Prostate gland (tissue), 2 donors: Measurements from ENCODE around the gene LPIN1. TPM values are rescaled to one million over a fixed set of nuclear protein-coding genes. Genes with fewer than 3 reads are reported as not detected.
"Not testable (repeated sequence)": the region's sequence is repeated elsewhere in the genome, so short reads cannot be mapped to it uniquely, and the experiment has no call there.

Source experiments
- DNase-seq: peaks from one replicate; pipeline ENCODE4 v3.0.0-alpha.2; 2019; ENCODE audit warnings: low spot score
- H3K27ac ChIP-seq, 2 donors: fragments of 200-600 bp; sonication (generic); 2 replicates each; pipeline ENCODE4 v1.5.1; 2017 to 2019
- H3K27me3 ChIP-seq: fragments of 200-600 bp; sonication (generic); replicated peaks from 2 replicates; pipeline ENCODE4 v1.5.1; 2019; ENCODE audit not compliant: insufficient read depth
- H3K36me3 ChIP-seq, 2 donors: fragments of 200-600 bp; sonication (generic); 1 replicate in 1 of 2; 2 replicates in 1 of 2; pipeline versions ENCODE4 v1.5.1 to v1.8.1; 2017 to 2019
- H3K4me1 ChIP-seq: fragments of 200-600 bp; sonication (generic); replicated peaks from 2 replicates; pipeline ENCODE4 v1.5.1; 2019
- H3K4me3 ChIP-seq, 2 donors: fragments of 200-600 bp; sonication (generic); 2 replicates each; pipeline ENCODE4 v1.5.1; 2017 to 2019
- H3K9me3 ChIP-seq: fragments of 200-600 bp; sonication (generic); 2 replicates; pipeline ENCODE4 v1.5.1; 2017
- CTCF ChIP-seq, 4 experiments: fragments of 200-600 bp in 2 of 4; fragments of 450-650 bp in 2 of 4; sonication (generic) in 2 of 4; IDR thresholded peaks; 1 replicate in 3 of 4; 2 replicates in 1 of 4; pipeline ENCODE4 v1.5.1; 2016 to 2019; ENCODE audit warnings: antibody characterized with exemption in 4 of 4, mild to moderate bottlenecking in 2 of 4, moderate library complexity in 2 of 4
- POLR2A ChIP-seq: fragments of 450-650 bp; IDR thresholded peaks from one replicate; pipeline ENCODE4 v1.6.1; 2016; ENCODE audit warnings: antibody characterized with exemption, mild to moderate bottlenecking
- POLR2AphosphoS5 ChIP-seq: sonication (generic); formaldehyde crosslinking; IDR thresholded peaks from one replicate; pipeline ENCODE4 v1.6.1; 2017; ENCODE audit warnings: antibody characterized with exemption
- WGBS: methylation state at CpG from one replicate; pipeline ENCODE4 v1.1.5; 2018; 5-methylcytosine and 5-hydroxymethylcytosine counted together
- intact Hi-C: fragments of 100-400 bp; cut with DNase I; formaldehyde crosslinking; loops from one replicate; pipeline ENCODE4 v1.14.2; 2022
- total RNA-seq, 2 donors: library from RNA; depleted of rRNA; stranded (reverse); fragments of >200 nt; gene quantifications; one replicate each; pipeline ENCODE4 v1.1.0, GENCODE V29; 2016

LPIN1 gene
- total RNA-seq, 2 donors from 2014 or later: 18.2 to 57.1 TPM

DNA sequence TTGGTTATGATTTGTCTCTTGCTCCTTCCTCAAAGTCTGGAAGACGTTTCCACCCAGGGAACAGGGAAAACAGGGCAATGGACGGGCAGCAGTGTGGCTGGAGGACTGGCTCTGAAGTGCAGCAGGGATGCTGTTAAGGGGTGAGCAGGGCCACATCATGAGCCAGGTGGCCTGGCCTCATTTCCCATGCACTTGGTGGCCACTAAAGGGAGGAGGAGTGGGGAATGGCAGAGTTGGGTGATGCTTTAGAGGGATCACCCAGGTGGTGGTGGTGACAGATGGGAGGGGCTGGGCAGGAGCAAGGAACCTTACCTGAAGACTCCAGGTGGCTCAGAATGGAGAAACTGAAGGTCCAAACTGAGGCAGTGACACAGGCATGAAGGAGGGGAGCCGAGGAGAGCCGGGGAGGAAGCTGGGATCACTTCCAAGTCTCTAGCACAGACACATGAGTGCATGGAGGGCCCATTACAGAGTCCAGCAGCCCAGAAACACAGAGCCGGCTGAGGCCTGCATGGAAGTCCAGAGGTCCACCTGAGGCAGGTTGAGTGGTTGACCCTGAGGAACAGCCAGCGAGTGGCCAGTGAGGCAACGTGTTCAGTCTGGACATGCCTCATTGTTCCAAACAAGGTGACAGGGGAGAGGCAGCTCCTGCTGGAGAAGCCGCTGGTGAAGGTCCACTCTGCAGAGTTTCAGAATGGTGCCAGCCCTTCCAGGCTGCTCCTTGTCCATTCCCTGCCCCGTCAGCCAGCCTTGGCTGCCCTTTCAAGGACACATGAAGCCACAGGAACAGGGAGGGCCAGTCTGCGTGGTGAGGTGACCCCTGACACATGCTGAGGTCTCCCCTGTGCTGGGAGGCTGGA lies 91.7 kb downstream of the LPIN1 start:
- no peaks in the 10 kb centered on the region for H3K27me3 ChIP-seq
- H3K4me3 ChIP-seq: no peak overlapping the region
- H3K27ac ChIP-seq: no peak overlapping the region
- no peaks in the 10 kb centered on the region for H3K4me1 ChIP-seq
- no peaks in the 10 kb centered on the region for H3K9me3 ChIP-seq
- intact Hi-C loops: no loop called here
- DNase-seq: no peak
- no peak for TF ChIP-seq POLR2A
- no peak for TF ChIP-seq CTCF (IDR thresholded peaks at IDR 0.05)
- no peak for TF ChIP-seq POLR2AphosphoS5
- H3K36me3 ChIP-seq: no peaks in the 10 kb centered on the region
- 91% methylated on average over 10 of the region's 10 CpGs for WGBS

- H3K27ac ChIP-seq: no peak overlapping the region
- no peak overlapping the region for H3K4me3 ChIP-seq
- no peaks in the 10 kb centered on the region for H3K27me3 ChIP-seq
- TF ChIP-seq POLR2A: no peak
- no peak for TF ChIP-seq CTCF (IDR thresholded peaks at IDR 0.05)
- TF ChIP-seq POLR2AphosphoS5: no peak
- H3K9me3 ChIP-seq: no peaks in the 10 kb centered on the region
- no peaks in the 10 kb centered on the region for H3K36me3 ChIP-seq
- H3K4me1 ChIP-seq: no peaks in the 10 kb centered on the region
- intact Hi-C loops: no loop called here
- DNase-seq: no peak
- 44% methylated on average over 4 of the region's 4 CpGs for WGBS
These were observed 93.5 kb downstream of the LPIN1 start for GRCh38 chr2:11839916-11840315.

DNA sequence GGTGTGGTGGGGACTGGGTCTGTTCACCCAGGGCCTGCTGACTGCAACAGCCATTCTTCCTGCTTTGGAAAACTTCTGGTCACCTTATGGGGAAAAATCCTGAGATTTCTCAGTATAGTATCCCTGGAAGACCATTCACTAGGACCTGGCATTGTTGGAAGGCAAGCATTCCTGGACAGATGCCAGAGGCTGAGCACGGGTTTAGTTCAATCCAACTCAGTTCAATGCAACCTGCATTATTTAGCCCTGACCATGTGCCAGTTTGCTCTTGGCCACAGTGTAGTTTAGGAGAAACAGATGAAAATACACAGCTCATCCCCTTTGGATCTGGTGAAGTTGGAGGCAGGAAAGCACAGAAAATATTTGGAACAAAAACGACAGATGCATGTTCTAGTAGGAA lies 95.9 kb downstream of the LPIN1 start:
- 27% methylated on average over 2 of the region's 2 CpGs for WGBS
- intact Hi-C loops: no loop called here
- Histone ChIP-seq H3K9me3 (no peaks in the 10 kb centered on the region), H3K4me3 (no peak overlapping the region), H3K27ac (no peak overlapping the region), H3K27me3 (no peaks in the 10 kb centered on the region), H3K36me3 (no peaks in the 10 kb centered on the region), H3K4me1 (no peaks in the 10 kb centered on the region)
- TF ChIP-seq POLR2AphosphoS5 (no peak), CTCF (IDR thresholded peaks at IDR 0.05) (no peak), POLR2A (no peak)
- DNase-seq: no peak

DNA sequence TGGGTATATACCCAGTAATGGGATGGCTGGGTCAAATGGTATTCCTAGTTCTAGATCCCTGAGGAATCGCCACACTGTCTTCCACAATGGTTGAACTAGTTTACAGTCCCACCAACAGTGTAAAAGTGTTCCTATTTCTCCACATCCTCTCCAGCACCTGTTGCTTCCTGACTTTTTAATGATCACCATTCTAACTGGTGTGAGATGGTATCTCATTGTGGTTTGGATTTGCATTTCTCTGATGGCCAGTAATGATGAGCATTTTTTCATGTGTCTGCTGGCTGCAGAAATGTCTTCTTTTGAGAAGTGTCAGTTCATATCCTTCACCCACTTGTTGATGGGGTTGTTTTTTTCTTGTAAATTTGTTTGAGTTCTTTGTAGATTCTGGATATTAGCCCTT lies 98.4 kb downstream of the LPIN1 start:
- H3K4me1 ChIP-seq, H3K4me3 ChIP-seq, H3K27ac ChIP-seq, intact Hi-C loops, H3K36me3 ChIP-seq, H3K27me3 ChIP-seq, H3K9me3 ChIP-seq, DNase-seq: not testable (repeated sequence)
- 92% methylated on average over 1 of the region's 1 CpG for WGBS

DNA sequence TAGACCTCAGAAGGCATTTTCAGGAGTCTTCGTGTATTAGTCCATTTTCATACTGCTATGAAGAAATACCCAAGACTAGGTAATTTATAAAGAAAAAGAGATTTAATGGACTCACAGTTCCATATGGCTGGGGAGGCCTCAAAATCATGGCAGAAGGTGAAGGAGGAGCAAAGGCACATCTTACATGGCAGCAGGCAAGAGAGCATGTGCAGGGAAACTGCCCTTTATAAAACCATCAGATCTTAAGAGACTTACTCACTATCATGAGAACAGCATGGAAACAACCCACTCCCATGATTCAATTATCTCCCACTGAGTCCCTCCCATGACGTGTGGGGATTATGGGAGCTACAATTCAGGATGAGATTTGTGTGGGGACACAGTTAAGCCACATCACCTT lies 101.5 kb downstream of the LPIN1 start:
- DNase-seq, H3K4me1 ChIP-seq, intact Hi-C loops, H3K36me3 ChIP-seq, H3K9me3 ChIP-seq, H3K27ac ChIP-seq, H3K4me3 ChIP-seq, H3K27me3 ChIP-seq: not testable (repeated sequence)
- WGBS: 90% methylated on average over 2 of the region's 2 CpGs

GRCh38 chr2:11850082-11850481 lies 103.7 kb downstream of the LPIN1 start:
- TF ChIP-seq POLR2A (no peak), CTCF (IDR thresholded peaks at IDR 0.05) (no peak), POLR2AphosphoS5 (no peak)
- Histone ChIP-seq H3K27me3 (no peaks in the 10 kb centered on the region), H3K27ac (no peak overlapping the region), H3K4me3 (no peak overlapping the region), H3K36me3 (no peaks in the 10 kb centered on the region), H3K9me3 (no peaks in the 10 kb centered on the region), H3K4me1 (no peaks in the 10 kb centered on the region)
- no peak for DNase-seq
- WGBS: 72% methylated on average over 16 of the region's 17 CpGs
- intact Hi-C loops: no loop called here
